Nephron (organoid): ENCODE results near the gene STYXL1.

Experiments used
- H3K27ac Mint-ChIP-seq, 3 experiments: 2 replicates each; pipeline ENCODE4 v1.8.0; 2020; ENCODE audit warnings: mixed read lengths in 3 of 3, mild to moderate bottlenecking in 2 of 3, moderate library complexity in 1 of 3
- H3K27me3 Mint-ChIP-seq: 2 replicates; pipeline ENCODE4 v1.8.0; 2021; ENCODE audit warnings: low read depth, mild to moderate bottlenecking, moderate library complexity, mixed read lengths
- H3K36me3 Mint-ChIP-seq: 2 replicates; pipeline ENCODE4 v1.8.0; 2020; ENCODE audit warnings: low read depth, mixed read lengths
- H3K4me1 Mint-ChIP-seq: 2 replicates; pipeline ENCODE4 v1.8.0; 2020; ENCODE audit warnings: mixed read lengths
- H3K4me3 Mint-ChIP-seq, 3 experiments: 2 replicates each; pipeline ENCODE4 v1.8.0; 2020; ENCODE audit warnings: mild to moderate bottlenecking in 3 of 3, mixed read lengths in 3 of 3, moderate library complexity in 2 of 3
- H3K9me3 Mint-ChIP-seq: 2 replicates; pipeline ENCODE4 v1.8.0; 2020; ENCODE audit warnings: mixed read lengths
- CTCF ChIP-seq, 3 experiments: fragments of 200-600 bp; sonication (generic); IDR thresholded peaks; one replicate each; pipeline ENCODE4 v1.5.0; 2021; ENCODE audit warnings: antibody characterized with exemption in 3 of 3; ENCODE audit not compliant: unreplicated experiment in 3 of 3

STYXL1 gene

GRCh38 chr7:76049295-76049694, 1.5 kb upstream of the STYXL1 start:
- Mint-ChIP-seq H3K4me1 (peaks cover 33% of the 10 kb centered on the region), H3K9me3 (no peaks in the 10 kb centered on the region), H3K36me3 (peaks cover 21% of the 10 kb centered on the region), H3K4me3 (peak overlapping the region; percentile 99 to 100 (median 99)), H3K27ac (peak overlapping the region in 1 of 3 experiments; percentile 12), H3K27me3 (no peaks in the 10 kb centered on the region)
- TF ChIP-seq CTCF (IDR thresholded peaks at IDR 0.05; ENCODE audit: unreplicated experiment in 3 of 3) = no peak

- H3K36me3 Mint-ChIP-seq = peaks cover 21% of the 10 kb centered on the region
- H3K9me3 Mint-ChIP-seq = no peaks in the 10 kb centered on the region
- H3K27me3 Mint-ChIP-seq = no peaks in the 10 kb centered on the region
- peaks cover 33% of the 10 kb centered on the region for H3K4me1 Mint-ChIP-seq
- peak overlapping the region; percentile 99 to 100 (median 99) for H3K4me3 Mint-ChIP-seq
- H3K27ac Mint-ChIP-seq = peak overlapping the region; percentile 95 to 98 (median 95)
- no peak for TF ChIP-seq CTCF (IDR thresholded peaks at IDR 0.05; ENCODE audit: unreplicated experiment in 3 of 3)
Measured at GRCh38 chr7:76048668-76048988, 828 bp upstream of the STYXL1 start.

- Mint-ChIP-seq H3K4me1 (peaks cover 33% of the 10 kb centered on the region), H3K9me3 (no peaks in the 10 kb centered on the region), H3K27ac (peak overlapping the region; percentile 95 to 97 (median 95)), H3K4me3 (peak overlapping the region; percentile 99 to 100 (median 99)), H3K36me3 (peaks cover 21% of the 10 kb centered on the region), H3K27me3 (no peaks in the 10 kb centered on the region)
- TF ChIP-seq CTCF (IDR thresholded peaks at IDR 0.05; ENCODE audit: unreplicated experiment in 3 of 3) = no peak
Measured at GRCh38 chr7:76047305-76047810, 442 bp downstream of the STYXL1 start.

GRCh38 chr7:76044375-76044865, 3.4 kb downstream of the STYXL1 start:
- Mint-ChIP-seq H3K27ac (peak overlapping the region in 1 of 3 experiments; percentile 17), H3K9me3 (no peaks in the 10 kb centered on the region), H3K4me1 (peaks cover 21% of the 10 kb centered on the region), H3K36me3 (peaks cover 12% of the 10 kb centered on the region), H3K27me3 (no peaks in the 10 kb centered on the region), H3K4me3 (peak overlapping the region; percentile 34 to 74 (median 42))
- TF ChIP-seq CTCF (IDR thresholded peaks at IDR 0.05; ENCODE audit: unreplicated experiment in 3 of 3) = no peak

- peaks cover 7% of the 10 kb centered on the region for H3K36me3 Mint-ChIP-seq
- H3K27me3 Mint-ChIP-seq = no peaks in the 10 kb centered on the region
- no peak overlapping the region for H3K4me3 Mint-ChIP-seq
- no peaks in the 10 kb centered on the region for H3K9me3 Mint-ChIP-seq
- no peaks in the 10 kb centered on the region for H3K4me1 Mint-ChIP-seq
- TF ChIP-seq CTCF (IDR thresholded peaks at IDR 0.05; ENCODE audit: unreplicated experiment in 3 of 3) = no peak
- peak overlapping the region in 1 of 3 experiments; percentile 63 for H3K27ac Mint-ChIP-seq
Measured at GRCh38 chr7:76040126-76040525, 7.7 kb downstream of the STYXL1 start.

- H3K4me3 Mint-ChIP-seq = no peak overlapping the region
- H3K27me3 Mint-ChIP-seq = no peaks in the 10 kb centered on the region
- H3K27ac Mint-ChIP-seq = no peak overlapping the region
- H3K36me3 Mint-ChIP-seq = peaks cover 4% of the 10 kb centered on the region
- no peaks in the 10 kb centered on the region for H3K4me1 Mint-ChIP-seq
- H3K9me3 Mint-ChIP-seq = no peaks in the 10 kb centered on the region
- no peak for TF ChIP-seq CTCF (IDR thresholded peaks at IDR 0.05; ENCODE audit: unreplicated experiment in 3 of 3)
Measured at GRCh38 chr7:76037310-76037709, 10.5 kb downstream of the STYXL1 start.
